ENCODE data around the gene CMTM8. TPM values are rescaled to one million over a fixed set of nuclear protein-coding genes. Genes with fewer than 3 reads are reported as not detected.

Gene CMTM8
- total and polyA plus RNA-seq, 9 donors, result 0.48 to 9.9 (median 2.1) TPM

GRCh38 chr3:32283304-32283703 lies 44.8 kb downstream of the CMTM8 start:
- Histone ChIP-seq H3K27ac (no peak overlapping the region), H3K4me1 (ENCODE audit: insufficient read depth) (no peaks in the 10 kb centered on the region), H3K9me3 (no peaks in the 10 kb centered on the region), H3K27me3 (no peaks in the 10 kb centered on the region), H3K4me3 (no peak overlapping the region), H3K36me3 (no peaks in the 10 kb centered on the region)
- no peak for TF ChIP-seq CTCF (IDR thresholded peaks at IDR 0.05)
- no peak for TF ChIP-seq EP300 (IDR thresholded peaks at IDR 0.05)
- TF ChIP-seq POLR2A (IDR thresholded peaks at IDR 0.05), result no peak
- 11 to 30% (median 22%) methylated on average over 14 of the region's 14 CpGs for WGBS, 3 donors
- no peak for DNase-seq
- intact Hi-C loops (cut with DNase I), result no loop called here

GRCh38 chr3:32284443-32285212 lies 46.1 kb downstream of the CMTM8 start:
- no peak for DNase-seq
- WGBS, 3 donors, result 66 to 76% (median 73%) methylated on average over 6 of the region's 6 CpGs
- TF ChIP-seq CTCF (IDR thresholded peaks at IDR 0.05) (no peak), EP300 (IDR thresholded peaks at IDR 0.05) (no peak), POLR2A (IDR thresholded peaks at IDR 0.05) (no peak)
- no peak overlapping the region for H3K27ac ChIP-seq
- H3K4me3 ChIP-seq, result no peak overlapping the region
- no peaks in the 10 kb centered on the region for H3K9me3 ChIP-seq
- H3K27me3 ChIP-seq, result no peaks in the 10 kb centered on the region
- H3K4me1 ChIP-seq (ENCODE audit: insufficient read depth), result no peaks in the 10 kb centered on the region
- intact Hi-C loops (cut with DNase I), result no loop called here
- H3K36me3 ChIP-seq, result no peaks in the 10 kb centered on the region

GRCh38 chr3:32285891-32286290 lies 47.4 kb downstream of the CMTM8 start:
- no peaks in the 10 kb centered on the region for H3K4me1 ChIP-seq (ENCODE audit: insufficient read depth)
- no peak for TF ChIP-seq CTCF (IDR thresholded peaks at IDR 0.05)
- TF ChIP-seq EP300 (IDR thresholded peaks at IDR 0.05), result no peak
- no peak for TF ChIP-seq POLR2A (IDR thresholded peaks at IDR 0.05)
- no peaks in the 10 kb centered on the region for H3K9me3 ChIP-seq
- no peaks in the 10 kb centered on the region for H3K27me3 ChIP-seq
- DNase-seq, result no peak
- H3K27ac ChIP-seq, result no peak overlapping the region
- WGBS, 3 donors, result 66 to 75% (median 68%) methylated on average over 8 of the region's 8 CpGs
- intact Hi-C loops (cut with DNase I), result no loop called here
- no peaks in the 10 kb centered on the region for H3K36me3 ChIP-seq
- no peak overlapping the region for H3K4me3 ChIP-seq

- H3K27ac ChIP-seq, result no peak overlapping the region
- 80 to 88% (median 86%) methylated on average over 5 of the region's 5 CpGs for WGBS, 3 donors
- H3K27me3 ChIP-seq, result no peaks in the 10 kb centered on the region
- intact Hi-C loops (cut with DNase I), result no loop called here
- TF ChIP-seq POLR2A (IDR thresholded peaks at IDR 0.05), result no peak
- no peak for TF ChIP-seq EP300 (IDR thresholded peaks at IDR 0.05)
- no peak for TF ChIP-seq CTCF (IDR thresholded peaks at IDR 0.05)
- H3K4me1 ChIP-seq (ENCODE audit: insufficient read depth), result no peaks in the 10 kb centered on the region
- DNase-seq, result no peak
- H3K9me3 ChIP-seq, result no peaks in the 10 kb centered on the region
- no peak overlapping the region for H3K4me3 ChIP-seq
- no peaks in the 10 kb centered on the region for H3K36me3 ChIP-seq
These were observed 50.3 kb downstream of the CMTM8 start for GRCh38 chr3:32288819-32289218.
